DLD1 (cell line): ENCODE data around the gene CTAGE4.
"Not testable (repeated sequence)": the region's sequence is repeated elsewhere in the genome, so short reads cannot be mapped to it uniquely, and the experiment has no call there.

Experiments used
- in situ Hi-C: cut with HindIII; loops from 2 replicates; pipeline ENCODE4 v1.10.0; 2017; ENCODE audit warnings: low sequenced_read_pairs

The CTAGE4 gene

GRCh38 chr7:144183166-144183565 is at the start of gene CTAGE4:
TSS of gene CTAGE4 (plus strand) at chr7:144183466. CDS start at chr7:144183504, 38 bp downstream.
- in situ Hi-C loops = not testable (repeated sequence)

GRCh38 chr7:144134116-144134515 is 49.1 kb upstream of the CTAGE4 start:
- in situ Hi-C loops = no loop called here

- in situ Hi-C loops = no loop called here
Observed at GRCh38 chr7:144137501-144137900, 45.8 kb upstream of the CTAGE4 start.

GRCh38 chr7:144142187-144142586 is 41.1 kb upstream of the CTAGE4 start:
- in situ Hi-C loops = no loop called here

GRCh38 chr7:144144426-144144825 is 38.8 kb upstream of the CTAGE4 start:
- in situ Hi-C loops = no loop called here

GRCh38 chr7:144148224-144148827 is 34.9 kb upstream of the CTAGE4 start:
- in situ Hi-C loops = no loop called here

GRCh38 chr7:144158861-144159260 is 24.4 kb upstream of the CTAGE4 start:
- in situ Hi-C loops = no loop called here

GRCh38 chr7:144164784-144165183 is 18.5 kb upstream of the CTAGE4 start:
- in situ Hi-C loops = no loop called here

- in situ Hi-C loops = not testable (repeated sequence)
Observed at GRCh38 chr7:144171594-144172350, 11.5 kb upstream of the CTAGE4 start.

- in situ Hi-C loops = no loop called here
Observed at GRCh38 chr7:144174613-144175012, 8.7 kb upstream of the CTAGE4 start.

GRCh38 chr7:144178380-144179164 is 4.7 kb upstream of the CTAGE4 start:
- in situ Hi-C loops = not testable (repeated sequence)

- in situ Hi-C loops = not testable (repeated sequence)
Observed at GRCh38 chr7:144179165-144179479, 4.1 kb upstream of the CTAGE4 start.

GRCh38 chr7:144187848-144188247 is 4.6 kb downstream of the CTAGE4 start:
- in situ Hi-C loops = not testable (repeated sequence)

GRCh38 chr7:144188578-144189171 is 5.4 kb downstream of the CTAGE4 start:
- in situ Hi-C loops = not testable (repeated sequence)

GRCh38 chr7:144193782-144194181 is 10.5 kb downstream of the CTAGE4 start:
- in situ Hi-C loops = not testable (repeated sequence)

GRCh38 chr7:144194453-144194852 is 11.2 kb downstream of the CTAGE4 start:
- in situ Hi-C loops = not testable (repeated sequence)

GRCh38 chr7:144195212-144195872 is 12.1 kb downstream of the CTAGE4 start, which contains the start of gene ARHGEF35:
TSS of gene ARHGEF35 (minus strand) at chr7:144195833. CDS start at chr7:144188383, 7,450 bp downstream.
- in situ Hi-C loops = not testable (repeated sequence)

GRCh38 chr7:144198934-144199333 is 15.7 kb downstream of the CTAGE4 start:
- in situ Hi-C loops = not testable (repeated sequence)

GRCh38 chr7:144201978-144202377 is 18.7 kb downstream of the CTAGE4 start:
- in situ Hi-C loops = not testable (repeated sequence)

GRCh38 chr7:144203086-144203485 is 19.8 kb downstream of the CTAGE4 start:
- in situ Hi-C loops = not testable (repeated sequence)

- in situ Hi-C loops = not testable (repeated sequence)
Observed at GRCh38 chr7:144205306-144205705, 22.0 kb downstream of the CTAGE4 start.
